ENCODE data around the gene PAX9. TPM values are rescaled to one million over a fixed set of nuclear protein-coding genes. Genes with fewer than 3 reads are reported as not detected.
A peak's percentile ranks its signal among the peaks of the same experiment; 100 is the strongest.

PAX9 gene
- total and polyA plus RNA-seq, 2 of the 13 experiments (the other 11 are each of a cell fraction or from before 2014, with no cell fraction given): 0.03 TPM; not detected in 1

GRCh38 chr14:36647824-36648753 lies 13.6 kb upstream of the PAX9 start (continued):
- TF ChIP-seq JDP2 (CRISPR knock-in tag; IDR thresholded peaks at IDR 0.05; ENCODE audit: borderline replicate concordance) (no peak), FOXO4 (CRISPR knock-in tag; conservative IDR thresholded peaks at IDR 0.05) (no peak), PITX1 (CRISPR knock-in tag; IDR thresholded peaks at IDR 0.05) (no peak), TMF1 (CRISPR knock-in tag; IDR thresholded peaks at IDR 0.05; ENCODE audit: low read depth) (0 out of 2 replicates have a peak, but pooled peaks have one; percentile 80), ZKSCAN8 (CRISPR knock-in tag; IDR thresholded peaks at IDR 0.05; ENCODE audit: borderline replicate concordance) (0 out of 2 replicates have a peak, but pooled peaks have one; percentile 61), ZNF713 (CRISPR knock-in tag; IDR thresholded peaks at IDR 0.05) (no peak), GPN1 (CRISPR knock-in tag; IDR thresholded peaks at IDR 0.05; ENCODE audit: borderline replicate concordance) (no peak), ZNF589 (CRISPR knock-in tag; conservative IDR thresholded peaks at IDR 0.05) (no peak), GFI1 (CRISPR knock-in tag; IDR thresholded peaks at IDR 0.05; ENCODE audit: borderline replicate concordance) (no peak), ZNF264 (CRISPR knock-in tag; IDR thresholded peaks at IDR 0.05) (no peak), BCL6 (CRISPR knock-in tag; IDR thresholded peaks at IDR 0.05) (peak; percentile 47; the same call in 1 of the 2 replicates), MBNL3 (CRISPR knock-in tag; conservative IDR thresholded peaks at IDR 0.05) (no peak), FOXJ3 (CRISPR knock-in tag; IDR thresholded peaks at IDR 0.05; ENCODE audit: borderline replicate concordance) (0 out of 2 replicates have a peak, but pooled peaks have one; percentile 38), MEIS1 (CRISPR knock-in tag; IDR thresholded peaks at IDR 0.05; ENCODE audit: borderline replicate concordance) (no peak), IKZF1 (IDR thresholded peaks at IDR 0.05) (no peak), IRF1 (CRISPR knock-in tag; IDR thresholded peaks at IDR 0.05; ENCODE audit: low read depth) (no peak), NCOR1 (IDR thresholded peaks at IDR 0.05; ENCODE audit: borderline replicate concordance, low read length) (no peak), CC2D1A (CRISPR knock-in tag; IDR thresholded peaks at IDR 0.05) (no peak), NKX3-1 (CRISPR knock-in tag; IDR thresholded peaks at IDR 0.05) (no peak; the same call in 1 of the 2 replicates), CBX2 (IDR thresholded peaks at IDR 0.05; ENCODE audit: low read depth, low read length) (no peak), CBX2 (CRISPR knock-in tag; IDR thresholded peaks at IDR 0.05; ENCODE audit: low read depth) (no peak)
- TF ChIP-seq, protein P1, sequence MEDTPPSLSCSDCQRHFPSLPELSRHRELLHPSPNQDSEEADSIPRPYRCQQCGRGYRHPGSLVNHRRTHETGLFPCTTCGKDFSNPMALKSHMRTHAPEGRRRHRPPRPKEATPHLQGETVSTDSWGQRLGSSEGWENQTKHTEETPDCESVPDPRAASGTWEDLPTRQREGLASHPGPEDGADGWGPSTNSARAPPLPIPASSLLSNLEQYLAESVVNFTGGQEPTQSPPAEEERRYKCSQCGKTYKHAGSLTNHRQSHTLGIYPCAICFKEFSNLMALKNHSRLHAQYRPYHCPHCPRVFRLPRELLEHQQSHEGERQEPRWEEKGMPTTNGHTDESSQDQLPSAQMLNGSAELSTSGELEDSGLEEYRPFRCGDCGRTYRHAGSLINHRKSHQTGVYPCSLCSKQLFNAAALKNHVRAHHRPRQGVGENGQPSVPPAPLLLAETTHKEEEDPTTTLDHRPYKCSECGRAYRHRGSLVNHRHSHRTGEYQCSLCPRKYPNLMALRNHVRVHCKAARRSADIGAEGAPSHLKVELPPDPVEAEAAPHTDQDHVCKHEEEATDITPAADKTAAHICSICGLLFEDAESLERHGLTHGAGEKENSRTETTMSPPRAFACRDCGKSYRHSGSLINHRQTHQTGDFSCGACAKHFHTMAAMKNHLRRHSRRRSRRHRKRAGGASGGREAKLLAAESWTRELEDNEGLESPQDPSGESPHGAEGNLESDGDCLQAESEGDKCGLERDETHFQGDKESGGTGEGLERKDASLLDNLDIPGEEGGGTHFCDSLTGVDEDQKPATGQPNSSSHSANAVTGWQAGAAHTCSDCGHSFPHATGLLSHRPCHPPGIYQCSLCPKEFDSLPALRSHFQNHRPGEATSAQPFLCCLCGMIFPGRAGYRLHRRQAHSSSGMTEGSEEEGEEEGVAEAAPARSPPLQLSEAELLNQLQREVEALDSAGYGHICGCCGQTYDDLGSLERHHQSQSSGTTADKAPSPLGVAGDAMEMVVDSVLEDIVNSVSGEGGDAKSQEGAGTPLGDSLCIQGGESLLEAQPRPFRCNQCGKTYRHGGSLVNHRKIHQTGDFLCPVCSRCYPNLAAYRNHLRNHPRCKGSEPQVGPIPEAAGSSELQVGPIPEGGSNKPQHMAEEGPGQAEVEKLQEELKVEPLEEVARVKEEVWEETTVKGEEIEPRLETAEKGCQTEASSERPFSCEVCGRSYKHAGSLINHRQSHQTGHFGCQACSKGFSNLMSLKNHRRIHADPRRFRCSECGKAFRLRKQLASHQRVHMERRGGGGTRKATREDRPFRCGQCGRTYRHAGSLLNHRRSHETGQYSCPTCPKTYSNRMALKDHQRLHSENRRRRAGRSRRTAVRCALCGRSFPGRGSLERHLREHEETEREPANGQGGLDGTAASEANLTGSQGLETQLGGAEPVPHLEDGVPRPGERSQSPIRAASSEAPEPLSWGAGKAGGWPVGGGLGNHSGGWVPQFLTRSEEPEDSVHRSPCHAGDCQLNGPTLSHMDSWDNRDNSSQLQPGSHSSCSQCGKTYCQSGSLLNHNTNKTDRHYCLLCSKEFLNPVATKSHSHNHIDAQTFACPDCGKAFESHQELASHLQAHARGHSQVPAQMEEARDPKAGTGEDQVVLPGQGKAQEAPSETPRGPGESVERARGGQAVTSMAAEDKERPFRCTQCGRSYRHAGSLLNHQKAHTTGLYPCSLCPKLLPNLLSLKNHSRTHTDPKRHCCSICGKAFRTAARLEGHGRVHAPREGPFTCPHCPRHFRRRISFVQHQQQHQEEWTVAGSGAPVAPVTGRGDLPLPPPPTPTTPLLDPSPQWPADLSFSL (CRISPR knock-in tag; IDR thresholded peaks at IDR 0.05): 0 out of 2 replicates have a peak, but pooled peaks have one; percentile 5

Measured in HepG2 (cell line).